SK-N-SH (cell line): Measurements from ENCODE around the gene SLC28A3. TPM values are rescaled to one million over a fixed set of nuclear protein-coding genes. Genes with fewer than 3 reads are reported as not detected.

Experiments
- CTCF ChIA-PET: fragments of 300-600, 350-600 bp; formaldehyde crosslinking; extraction: SDS; loops from one replicate; lab custom pipeline; 2021; lab: Yijun Ruan, JAX
- POLR2A ChIA-PET: fragments of 350-600 bp; sonication (Branson Sonifier 250); formaldehyde crosslinking; extraction: SDS; loops from one replicate; lab custom pipeline; 2020; ENCODE audit warnings: antibody characterized with exemption, inconsistent platforms; lab: Yijun Ruan, JAX
- DNase-seq: peaks from one replicate; pipeline ENCODE4 v3.0.0; 2012
- H2AFZ ChIP-seq: fragments of 200-600 bp; sonication (generic); 2 replicates; pipeline ENCODE4 v1.8.1; 2016; ENCODE audit warnings: antibody characterized with exemption, mild to moderate bottlenecking, low read depth
- H3F3A ChIP-seq: fragments of 200-600 bp; sonication (generic); replicated peaks from 2 replicates; pipeline ENCODE3; 2016; ENCODE audit warnings: antibody characterized with exemption, mild to moderate bottlenecking; ENCODE audit not compliant: insufficient read depth
- H3K27ac ChIP-seq, 2 experiments: fragments of 200-500 bp in 1 of 2; fragments of 200-600 bp in 1 of 2; sonication (Bioruptor generic) in 1 of 2; sonication (generic), shearing (Covaris generic) in 1 of 2; 2 replicates each; pipeline versions ENCODE4 v1.5.1 to v1.6.1; 2014 to 2016; ENCODE audit warnings: low read depth in 2 of 2, inconsistent platforms in 1 of 2, low read length in 1 of 2, mild to moderate bottlenecking in 1 of 2, mixed read lengths in 1 of 2
- H3K27me3 ChIP-seq: fragments of 200-600 bp; sonication (generic), shearing (Covaris generic); 2 replicates; pipeline ENCODE4 v1.6.1; 2016; ENCODE audit warnings: mixed run types; ENCODE audit not compliant: insufficient read depth
- H3K36me3 ChIP-seq, 2 experiments: fragments of 200-500 bp in 1 of 2; fragments of 200-600 bp in 1 of 2; sonication (Bioruptor generic) in 1 of 2; sonication (generic) in 1 of 2; replicated peaks in 1 of 2; 2 replicates each; pipeline versions ENCODE3 to v1.5.1; 2014 to 2016; ENCODE audit warnings: low read length in 1 of 2, mild to moderate bottlenecking in 1 of 2; ENCODE audit not compliant: insufficient read depth in 2 of 2, control insufficient read depth in 1 of 2
- H3K4me1 ChIP-seq, 2 experiments: fragments of 200-500 bp in 1 of 2; fragments of 200-600 bp in 1 of 2; sonication (Bioruptor generic) in 1 of 2; sonication (generic), shearing (Covaris generic) in 1 of 2; 2 replicates each; pipeline versions ENCODE4 v1.5.1 to v1.6.1; 2014 to 2016; ENCODE audit warnings: low read depth in 1 of 2, low read length in 1 of 2, mixed run types in 1 of 2; ENCODE audit not compliant: insufficient read depth in 2 of 2, control insufficient read depth in 1 of 2
- H3K4me2 ChIP-seq: fragments of 200-600 bp; sonication (generic), shearing (Covaris generic); 2 replicates; pipeline ENCODE4 v1.6.1; 2017; ENCODE audit warnings: mixed run types
- H3K4me3 ChIP-seq, 2 experiments: fragments of 200-500 bp in 1 of 2; fragments of 200-600 bp in 1 of 2; sonication (Bioruptor generic) in 1 of 2; sonication (generic), shearing (Covaris generic) in 1 of 2; 2 replicates each; pipeline versions ENCODE4 v1.5.1 to v1.8.1; 2014 to 2016; ENCODE audit warnings: low read depth in 2 of 2, inconsistent platforms in 1 of 2, low read length in 1 of 2, mild to moderate bottlenecking in 1 of 2, mixed read lengths in 1 of 2, moderate library complexity in 1 of 2
- H3K79me2 ChIP-seq: fragments of 200-600 bp; sonication (generic); 2 replicates; pipeline ENCODE4 v1.8.1; 2017; ENCODE audit warnings: mild to moderate bottlenecking; ENCODE audit not compliant: insufficient read depth
- H3K9ac ChIP-seq: fragments of 200-600 bp; sonication (generic); 2 replicates; pipeline ENCODE4 v1.6.1; 2017; ENCODE audit warnings: mixed run types
- H3K9me2 ChIP-seq: fragments of 200-600 bp; sonication (generic); 2 replicates; pipeline ENCODE4 v1.6.1; 2017; ENCODE audit warnings: mixed run types
- H3K9me3 ChIP-seq: fragments of 200-600 bp; sonication (generic); 2 replicates; pipeline ENCODE4 v1.6.1; 2017; ENCODE audit warnings: mixed run types, mild to moderate bottlenecking, moderate library complexity
- H4K20me1 ChIP-seq: fragments of 200-600 bp; sonication (generic); 2 replicates; pipeline ENCODE4 v1.6.1; 2017; ENCODE audit warnings: mild to moderate bottlenecking, mixed run types; ENCODE audit not compliant: insufficient read depth
- CHD2 ChIP-seq: fragments of 150-350 bp; IDR thresholded peaks from 2 replicates; pipeline ENCODE4 v1.6.1; 2018; ENCODE audit warnings: low read length; ENCODE audit not compliant: partially characterized antibody
- CTCF ChIP-seq: fragments of 200-600 bp; sonication (generic); IDR thresholded peaks from 2 replicates; pipeline ENCODE4 v1.6.1; 2017; ENCODE audit warnings: antibody characterized with exemption, mild to moderate bottlenecking, moderate library complexity
- ELF1 ChIP-seq: IDR thresholded peaks from 2 replicates; pipeline ENCODE4 v1.4.0; 2012
- EP300 ChIP-seq, 2 experiments: IDR thresholded peaks; 2 replicates each; pipeline versions ENCODE4 v1.4.0 to v1.6.1; 2012; ENCODE audit warnings: borderline replicate concordance in 1 of 2, low read depth in 1 of 2, low read length in 1 of 2
- EZH2phosphoT487 ChIP-seq: fragments of 200-600 bp; sonication (generic); IDR thresholded peaks from 2 replicates; pipeline ENCODE4 v1.6.1; 2017; ENCODE audit warnings: low read depth, mixed run types, mild to moderate bottlenecking, antibody characterized with exemption, moderate library complexity, borderline replicate concordance
- FOSL2 ChIP-seq: IDR thresholded peaks from 2 replicates; pipeline ENCODE4 v1.4.0; 2012; ENCODE audit warnings: low read depth, mild to moderate bottlenecking, moderate library complexity, borderline replicate concordance
- FOXJ3 ChIP-seq: sonication (generic); formaldehyde crosslinking; IDR thresholded peaks from 2 replicates; pipeline ENCODE4 v1.5.1; 2020; ENCODE audit warnings: mild to moderate bottlenecking, missing genetic modification reagents
- FOXM1 ChIP-seq: IDR thresholded peaks from 2 replicates; pipeline ENCODE4 v1.4.0; 2012; ENCODE audit warnings: low read depth, mild to moderate bottlenecking
- MAX ChIP-seq: IDR thresholded peaks from 2 replicates; pipeline ENCODE4 v1.4.0; 2012; ENCODE audit warnings: low read depth
- NRF1 ChIP-seq: IDR thresholded peaks from 2 replicates; pipeline ENCODE4 v1.6.1; 2012; ENCODE audit warnings: low read depth, mild to moderate bottlenecking, low read length
- PBX3 ChIP-seq: IDR thresholded peaks from 2 replicates; pipeline ENCODE4; 2012
- POLR2AphosphoS5 ChIP-seq: IDR thresholded peaks from 2 replicates; pipeline ENCODE4 v1.6.1; 2012; ENCODE audit warnings: low read depth, low read length
- RAD21 ChIP-seq: IDR thresholded peaks from 2 replicates; pipeline ENCODE4 v1.6.1; 2012; ENCODE audit warnings: mild to moderate bottlenecking, low read length
- REST ChIP-seq: IDR thresholded peaks from 2 replicates; pipeline ENCODE4 v1.6.1; 2012; ENCODE audit warnings: mild to moderate bottlenecking, low read depth, low read length, moderate library complexity
- SMC3 ChIP-seq: IDR thresholded peaks from 2 replicates; pipeline ENCODE4 v1.6.1; 2012; ENCODE audit warnings: low read depth, low read length, improper control_type of control experiment
- TCF12 ChIP-seq: IDR thresholded peaks from 2 replicates; pipeline ENCODE4 v1.4.0; 2012
- USF2 ChIP-seq: fragments of 150-350 bp; IDR thresholded peaks from 2 replicates; pipeline ENCODE4 v1.6.1; 2017; ENCODE audit warnings: antibody characterized with exemption, low read length, low read depth, borderline replicate concordance
- ZBTB33 ChIP-seq: IDR thresholded peaks from 2 replicates; pipeline ENCODE4 v1.4.0; 2012; ENCODE audit warnings: low read depth, borderline replicate concordance
- WGBS: methylation state at CpG from one replicate; pipeline ENCODE4 v1.1.6; 2017; ENCODE audit warnings: low lambda C conversion rate; 5-methylcytosine and 5-hydroxymethylcytosine counted together
- polyA plus RNA-seq, 3 experiments: library from polyadenylated mRNA; depleted of rRNA; stranded (reverse); fragments of >200 nt; gene quantifications; 2 replicates each; pipeline ENCODE4 v1.2.3, GENCODE V29; 2012

SLC28A3 gene
- polyA plus RNA-seq, 1 of the 3 experiments (the other 2 are of a cell fraction) = 0.23 TPM

- no peaks in the 10 kb centered on the region for H3K79me2 ChIP-seq
- peak overlapping the region; percentile 66; the same call in 1 of the 2 replicates for H2AFZ ChIP-seq
- H3F3A ChIP-seq = no peaks in the 10 kb centered on the region
- no peak overlapping the region for H3K9ac ChIP-seq
- peaks cover 0 to 5% of the 10 kb centered on the region in 2 experiments; a peak in 1 of 4 replicates for H3K4me1 ChIP-seq
- H4K20me1 ChIP-seq = no peaks in the 10 kb centered on the region
- ChIA-PET CTCF (interaction anchor here (0.6 to 4.5 kb wide), 67 partner anchors 9 to 640 kb away, joined by 3 to 69 read pairs (median 5); partner anchors contain the start of genes HNRNPK, KIF27 and RMI1), POLR2A (interaction anchor here (1.0 to 1.4 kb wide), 3 partner anchors 281 to 340 kb away, joined by 4 to 6 read pairs (median 5); partner anchors contain the start of genes HNRNPK, KIF27 and RMI1)
- no peaks in the 10 kb centered on the region for H3K36me3 ChIP-seq
- 37% methylated on average over 13 of the region's 13 CpGs for WGBS
- H3K27ac ChIP-seq = no peak overlapping the region
- H3K9me2 ChIP-seq = no peaks in the 10 kb centered on the region
- peak; percentile 69 for DNase-seq
- TF ChIP-seq POLR2AphosphoS5 (no peak), REST (peak; percentile 62; the same call in 1 of the 2 replicates), ZBTB33 (no peak), RAD21 (peak; percentile 98), FOXJ3 (CRISPR knock-in tag) (no peak), FOSL2 (no peak), EZH2phosphoT487 (no peak), ELF1 (peak; percentile 18; the same call in 1 of the 2 replicates), TCF12 (no peak), CHD2 (peak; percentile 29), CTCF (peak; percentile 88), SMC3 (peak; percentile 98), PBX3 (peak; percentile 84), MAX (peak; percentile 77), USF2 (no peak), EP300 (IDR thresholded peaks at IDR 0.05; ENCODE audit: borderline replicate concordance in 1 of 2, low read depth in 1 of 2, low read length in 1 of 2) (no peak), FOXM1 (no peak), NRF1 (no peak; the same call in 1 of the 2 replicates)
- H3K9me3 ChIP-seq = no peaks in the 10 kb centered on the region
- peak overlapping the region in 1 of 2 experiments; percentile 33; a peak in 1 of 4 replicates for H3K4me3 ChIP-seq
- H3K4me2 ChIP-seq = peak overlapping the region; percentile 50; the same call in 1 of the 2 replicates
- no peaks in the 10 kb centered on the region for H3K27me3 ChIP-seq
Measured at GRCh38 chr9:84261070-84261746, 79.3 kb downstream of the SLC28A3 start.
